ENCODE data around the gene RAVER1. TPM values are rescaled to one million over a fixed set of nuclear protein-coding genes. Genes with fewer than 3 reads are reported as not detected.

Gene RAVER1
- total and polyA plus RNA-seq, 2 of the 13 experiments (the other 11 are each of a cell fraction or from before 2014, with no cell fraction given), result 3.6 to 7.9 TPM

- no peak for TF ChIP-seq ZHX2 (IDR thresholded peaks at IDR 0.05; ENCODE audit: low read depth)
- no peak for TF ChIP-seq ZHX2 (CRISPR knock-in tag; IDR thresholded peaks at IDR 0.05; ENCODE audit: borderline replicate concordance)
- TF ChIP-seq, protein P1, sequence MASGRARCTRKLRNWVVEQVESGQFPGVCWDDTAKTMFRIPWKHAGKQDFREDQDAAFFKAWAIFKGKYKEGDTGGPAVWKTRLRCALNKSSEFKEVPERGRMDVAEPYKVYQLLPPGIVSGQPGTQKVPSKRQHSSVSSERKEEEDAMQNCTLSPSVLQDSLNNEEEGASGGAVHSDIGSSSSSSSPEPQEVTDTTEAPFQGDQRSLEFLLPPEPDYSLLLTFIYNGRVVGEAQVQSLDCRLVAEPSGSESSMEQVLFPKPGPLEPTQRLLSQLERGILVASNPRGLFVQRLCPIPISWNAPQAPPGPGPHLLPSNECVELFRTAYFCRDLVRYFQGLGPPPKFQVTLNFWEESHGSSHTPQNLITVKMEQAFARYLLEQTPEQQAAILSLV (CRISPR knock-in tag; IDR thresholded peaks at IDR 0.05; ENCODE audit: borderline replicate concordance), result peak; percentile 43; the same call in 1 of the 2 replicates
- TF ChIP-seq, protein P2, sequence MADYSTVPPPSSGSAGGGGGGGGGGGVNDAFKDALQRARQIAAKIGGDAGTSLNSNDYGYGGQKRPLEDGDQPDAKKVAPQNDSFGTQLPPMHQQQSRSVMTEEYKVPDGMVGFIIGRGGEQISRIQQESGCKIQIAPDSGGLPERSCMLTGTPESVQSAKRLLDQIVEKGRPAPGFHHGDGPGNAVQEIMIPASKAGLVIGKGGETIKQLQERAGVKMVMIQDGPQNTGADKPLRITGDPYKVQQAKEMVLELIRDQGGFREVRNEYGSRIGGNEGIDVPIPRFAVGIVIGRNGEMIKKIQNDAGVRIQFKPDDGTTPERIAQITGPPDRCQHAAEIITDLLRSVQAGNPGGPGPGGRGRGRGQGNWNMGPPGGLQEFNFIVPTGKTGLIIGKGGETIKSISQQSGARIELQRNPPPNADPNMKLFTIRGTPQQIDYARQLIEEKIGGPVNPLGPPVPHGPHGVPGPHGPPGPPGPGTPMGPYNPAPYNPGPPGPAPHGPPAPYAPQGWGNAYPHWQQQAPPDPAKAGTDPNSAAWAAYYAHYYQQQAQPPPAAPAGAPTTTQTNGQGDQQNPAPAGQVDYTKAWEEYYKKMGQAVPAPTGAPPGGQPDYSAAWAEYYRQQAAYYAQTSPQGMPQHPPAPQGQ (CRISPR knock-in tag; IDR thresholded peaks at IDR 0.05; ENCODE audit: borderline replicate concordance), result peak; percentile 83; the same call in 1 of the 2 replicates
- peak; percentile 77 for TF ChIP-seq PHF8 (CRISPR knock-in tag; IDR thresholded peaks at IDR 0.05)
- TF ChIP-seq MAF1 (CRISPR knock-in tag; IDR thresholded peaks at IDR 0.05; ENCODE audit: borderline replicate concordance), result peak; percentile 31; the same call in 1 of the 2 replicates
- TF ChIP-seq ZNF552 (CRISPR knock-in tag; IDR thresholded peaks at IDR 0.05; ENCODE audit: borderline replicate concordance), result no peak; the same call in 1 of the 2 replicates
- TF ChIP-seq, protein P3, sequence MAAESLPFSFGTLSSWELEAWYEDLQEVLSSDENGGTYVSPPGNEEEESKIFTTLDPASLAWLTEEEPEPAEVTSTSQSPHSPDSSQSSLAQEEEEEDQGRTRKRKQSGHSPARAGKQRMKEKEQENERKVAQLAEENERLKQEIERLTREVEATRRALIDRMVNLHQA (CRISPR knock-in tag; IDR thresholded peaks at IDR 0.05), result no peak
- no peak for TF ChIP-seq PLRG1 (conservative IDR thresholded peaks at IDR 0.05)
- peak; percentile 35; the same call in 1 of the 2 replicates for TF ChIP-seq HIVEP1 (CRISPR knock-in tag; IDR thresholded peaks at IDR 0.05)
- peak; percentile 83 for TF ChIP-seq ELF1 (CRISPR knock-in tag; IDR thresholded peaks at IDR 0.05)
- TF ChIP-seq PPARG (CRISPR knock-in tag; conservative IDR thresholded peaks at IDR 0.05), result peak; percentile 31; the same call in 1 of the 2 replicates
- peak; percentile 83; the same call in 1 of the 2 replicates for TF ChIP-seq MYC (CRISPR knock-in tag; IDR thresholded peaks at IDR 0.05; ENCODE audit: borderline replicate concordance)
- no peak for TF ChIP-seq NFE2L2 (IDR thresholded peaks at IDR 0.05; ENCODE audit: low read length)
- TF ChIP-seq ZFP36L1 (CRISPR knock-in tag; IDR thresholded peaks at IDR 0.05), result 0 out of 2 replicates have a peak, but pooled peaks have one; percentile 34
- no peak for TF ChIP-seq ZNF749 (CRISPR knock-in tag; IDR thresholded peaks at IDR 0.05; ENCODE audit: borderline replicate concordance)
- TF ChIP-seq SRY (CRISPR knock-in tag; IDR thresholded peaks at IDR 0.05), result no peak
- TF ChIP-seq NRL (CRISPR knock-in tag; IDR thresholded peaks at IDR 0.05; ENCODE audit: borderline replicate concordance), result peak; percentile 45; the same call in 1 of the 2 replicates
Observed at GRCh38 chr19:10315335-10316214, 17.8 kb downstream of the RAVER1 start, which contains the start of gene FDX2 (continued).

Data from HepG2 (cell line).